HG02885 (cell line): ENCODE data around the gene MOCOS.

Experiments
- ATAC-seq: cut with Tn5 transposase; IDR thresholded peaks from one replicate; pipeline ENCODE4 v1.9.1; 2021; ENCODE audit warnings: mild to moderate bottlenecking; ENCODE audit not compliant: unreplicated experiment, poor library complexity

MOCOS gene

GRCh38 chr18:36300211-36300610, 112.9 kb downstream of the MOCOS start:
- no peak for ATAC-seq

- ATAC-seq: no peak
Measured at GRCh38 chr18:36301884-36302283, 114.6 kb downstream of the MOCOS start.

- ATAC-seq: no peak
Measured at GRCh38 chr18:36302676-36303075, 115.4 kb downstream of the MOCOS start.

- no peak for ATAC-seq
Measured at GRCh38 chr18:36303211-36303844, 116.0 kb downstream of the MOCOS start.

GRCh38 chr18:36304723-36305122, 117.4 kb downstream of the MOCOS start:
- ATAC-seq: no peak

- ATAC-seq: no peak
Measured at GRCh38 chr18:36305375-36305774, 118.1 kb downstream of the MOCOS start.

GRCh38 chr18:36307513-36307912, 120.2 kb downstream of the MOCOS start:
- no peak for ATAC-seq

- ATAC-seq: no peak
Measured at GRCh38 chr18:36308711-36309435, 121.6 kb downstream of the MOCOS start.

GRCh38 chr18:36309436-36310391, 122.4 kb downstream of the MOCOS start:
- no peak for ATAC-seq

- no peak for ATAC-seq
Measured at GRCh38 chr18:36311026-36311570, 123.8 kb downstream of the MOCOS start.

- no peak for ATAC-seq
Measured at GRCh38 chr18:36312806-36313395, 125.6 kb downstream of the MOCOS start.

GRCh38 chr18:36314098-36314497, 126.8 kb downstream of the MOCOS start:
- no peak for ATAC-seq

- no peak for ATAC-seq
Measured at GRCh38 chr18:36314754-36315153, 127.5 kb downstream of the MOCOS start.

GRCh38 chr18:36315736-36316135, 128.4 kb downstream of the MOCOS start:
- ATAC-seq: no peak

GRCh38 chr18:36316246-36316645, 128.9 kb downstream of the MOCOS start:
- ATAC-seq: no peak
